C4-2B (cell line): ENCODE results near the gene PPP2R5A.

Experiments
- ZFX ChIP-seq: fragments of 450-650 bp; IDR thresholded peaks from 2 replicates; pipeline ENCODE4 v1.6.1; 2017
- TF ChIP-seq, protein P1 (sequence below): fragments of 450-650 bp; conservative IDR thresholded peaks from 2 replicates; pipeline ENCODE4 v1.5.1; 2017; ENCODE audit warnings: mild to moderate bottlenecking

DNA sequence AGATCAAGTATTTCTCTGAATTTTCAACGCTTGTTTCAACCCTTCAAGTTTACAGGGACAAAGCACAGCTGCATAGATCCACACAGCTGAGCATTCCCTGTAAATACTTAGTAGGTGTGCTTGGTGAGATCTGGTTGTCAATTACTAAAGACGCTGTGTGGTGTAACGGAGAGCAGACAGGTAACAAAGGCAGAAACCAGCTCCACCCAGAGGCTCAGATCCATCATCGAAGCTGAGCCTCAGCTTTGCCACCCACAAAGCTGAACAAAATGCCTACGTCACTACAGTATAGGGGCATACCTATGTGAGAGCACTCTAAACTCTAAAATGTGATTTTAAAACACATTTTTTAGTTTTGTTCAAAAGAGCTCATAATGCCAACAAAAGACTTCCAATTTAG lies 90.8 kb downstream of the PPP2R5A start:
- TF ChIP-seq, protein P1, sequence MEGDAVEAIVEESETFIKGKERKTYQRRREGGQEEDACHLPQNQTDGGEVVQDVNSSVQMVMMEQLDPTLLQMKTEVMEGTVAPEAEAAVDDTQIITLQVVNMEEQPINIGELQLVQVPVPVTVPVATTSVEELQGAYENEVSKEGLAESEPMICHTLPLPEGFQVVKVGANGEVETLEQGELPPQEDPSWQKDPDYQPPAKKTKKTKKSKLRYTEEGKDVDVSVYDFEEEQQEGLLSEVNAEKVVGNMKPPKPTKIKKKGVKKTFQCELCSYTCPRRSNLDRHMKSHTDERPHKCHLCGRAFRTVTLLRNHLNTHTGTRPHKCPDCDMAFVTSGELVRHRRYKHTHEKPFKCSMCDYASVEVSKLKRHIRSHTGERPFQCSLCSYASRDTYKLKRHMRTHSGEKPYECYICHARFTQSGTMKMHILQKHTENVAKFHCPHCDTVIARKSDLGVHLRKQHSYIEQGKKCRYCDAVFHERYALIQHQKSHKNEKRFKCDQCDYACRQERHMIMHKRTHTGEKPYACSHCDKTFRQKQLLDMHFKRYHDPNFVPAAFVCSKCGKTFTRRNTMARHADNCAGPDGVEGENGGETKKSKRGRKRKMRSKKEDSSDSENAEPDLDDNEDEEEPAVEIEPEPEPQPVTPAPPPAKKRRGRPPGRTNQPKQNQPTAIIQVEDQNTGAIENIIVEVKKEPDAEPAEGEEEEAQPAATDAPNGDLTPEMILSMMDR, result no peak
- TF ChIP-seq ZFX, result no peak
